SK-N-SH (cell line): ENCODE measurements around the gene GPER1. TPM values are rescaled to one million over a fixed set of nuclear protein-coding genes. Genes with fewer than 3 reads are reported as not detected.

ENCODE experiments used
- CTCF ChIA-PET: fragments of 300-600, 350-600 bp; formaldehyde crosslinking; extraction: SDS; loops from one replicate; lab custom pipeline; 2021; lab: Yijun Ruan, JAX
- POLR2A ChIA-PET: fragments of 350-600 bp; sonication (Branson Sonifier 250); formaldehyde crosslinking; extraction: SDS; loops from one replicate; lab custom pipeline; 2020; ENCODE audit warnings: antibody characterized with exemption, inconsistent platforms; lab: Yijun Ruan, JAX
- DNase-seq: peaks from one replicate; pipeline ENCODE4 v3.0.0; 2012
- H2AFZ ChIP-seq: fragments of 200-600 bp; sonication (generic); 2 replicates; pipeline ENCODE4 v1.8.1; 2016; ENCODE audit warnings: antibody characterized with exemption, mild to moderate bottlenecking, low read depth
- H3F3A ChIP-seq: fragments of 200-600 bp; sonication (generic); replicated peaks from 2 replicates; pipeline ENCODE3; 2016; ENCODE audit warnings: antibody characterized with exemption, mild to moderate bottlenecking; ENCODE audit not compliant: insufficient read depth
- H3K27ac ChIP-seq, 2 experiments: fragments of 200-500 bp in 1 of 2; fragments of 200-600 bp in 1 of 2; sonication (Bioruptor generic) in 1 of 2; sonication (generic), shearing (Covaris generic) in 1 of 2; 2 replicates each; pipeline versions ENCODE4 v1.5.1 to v1.6.1; 2014 to 2016; ENCODE audit warnings: low read depth in 2 of 2, inconsistent platforms in 1 of 2, low read length in 1 of 2, mild to moderate bottlenecking in 1 of 2, mixed read lengths in 1 of 2
- H3K27me3 ChIP-seq: fragments of 200-600 bp; sonication (generic), shearing (Covaris generic); 2 replicates; pipeline ENCODE4 v1.6.1; 2016; ENCODE audit warnings: mixed run types; ENCODE audit not compliant: insufficient read depth
- H3K36me3 ChIP-seq, 2 experiments: fragments of 200-500 bp in 1 of 2; fragments of 200-600 bp in 1 of 2; sonication (Bioruptor generic) in 1 of 2; sonication (generic) in 1 of 2; replicated peaks in 1 of 2; 2 replicates each; pipeline versions ENCODE3 to v1.5.1; 2014 to 2016; ENCODE audit warnings: low read length in 1 of 2, mild to moderate bottlenecking in 1 of 2; ENCODE audit not compliant: insufficient read depth in 2 of 2, control insufficient read depth in 1 of 2
- H3K4me1 ChIP-seq, 2 experiments: fragments of 200-500 bp in 1 of 2; fragments of 200-600 bp in 1 of 2; sonication (Bioruptor generic) in 1 of 2; sonication (generic), shearing (Covaris generic) in 1 of 2; 2 replicates each; pipeline versions ENCODE4 v1.5.1 to v1.6.1; 2014 to 2016; ENCODE audit warnings: low read depth in 1 of 2, low read length in 1 of 2, mixed run types in 1 of 2; ENCODE audit not compliant: insufficient read depth in 2 of 2, control insufficient read depth in 1 of 2
- H3K4me2 ChIP-seq: fragments of 200-600 bp; sonication (generic), shearing (Covaris generic); 2 replicates; pipeline ENCODE4 v1.6.1; 2017; ENCODE audit warnings: mixed run types
- H3K4me3 ChIP-seq, 2 experiments: fragments of 200-500 bp in 1 of 2; fragments of 200-600 bp in 1 of 2; sonication (Bioruptor generic) in 1 of 2; sonication (generic), shearing (Covaris generic) in 1 of 2; 2 replicates each; pipeline versions ENCODE4 v1.5.1 to v1.8.1; 2014 to 2016; ENCODE audit warnings: low read depth in 2 of 2, inconsistent platforms in 1 of 2, low read length in 1 of 2, mild to moderate bottlenecking in 1 of 2, mixed read lengths in 1 of 2, moderate library complexity in 1 of 2
- H3K79me2 ChIP-seq: fragments of 200-600 bp; sonication (generic); 2 replicates; pipeline ENCODE4 v1.8.1; 2017; ENCODE audit warnings: mild to moderate bottlenecking; ENCODE audit not compliant: insufficient read depth
- H3K9ac ChIP-seq: fragments of 200-600 bp; sonication (generic); 2 replicates; pipeline ENCODE4 v1.6.1; 2017; ENCODE audit warnings: mixed run types
- H3K9me2 ChIP-seq: fragments of 200-600 bp; sonication (generic); 2 replicates; pipeline ENCODE4 v1.6.1; 2017; ENCODE audit warnings: mixed run types
- H3K9me3 ChIP-seq: fragments of 200-600 bp; sonication (generic); 2 replicates; pipeline ENCODE4 v1.6.1; 2017; ENCODE audit warnings: mixed run types, mild to moderate bottlenecking, moderate library complexity
- H4K20me1 ChIP-seq: fragments of 200-600 bp; sonication (generic); 2 replicates; pipeline ENCODE4 v1.6.1; 2017; ENCODE audit warnings: mild to moderate bottlenecking, mixed run types; ENCODE audit not compliant: insufficient read depth
- CHD2 ChIP-seq: fragments of 150-350 bp; IDR thresholded peaks from 2 replicates; pipeline ENCODE4 v1.6.1; 2018; ENCODE audit warnings: low read length; ENCODE audit not compliant: partially characterized antibody
- CTCF ChIP-seq: fragments of 200-600 bp; sonication (generic); IDR thresholded peaks from 2 replicates; pipeline ENCODE4 v1.6.1; 2017; ENCODE audit warnings: antibody characterized with exemption, mild to moderate bottlenecking, moderate library complexity
- ELF1 ChIP-seq: IDR thresholded peaks from 2 replicates; pipeline ENCODE4 v1.4.0; 2012
- EP300 ChIP-seq, 2 experiments: IDR thresholded peaks; 2 replicates each; pipeline versions ENCODE4 v1.4.0 to v1.6.1; 2012; ENCODE audit warnings: borderline replicate concordance in 1 of 2, low read depth in 1 of 2, low read length in 1 of 2
- FOSL2 ChIP-seq: IDR thresholded peaks from 2 replicates; pipeline ENCODE4 v1.4.0; 2012; ENCODE audit warnings: low read depth, mild to moderate bottlenecking, moderate library complexity, borderline replicate concordance
- FOXJ3 ChIP-seq: sonication (generic); formaldehyde crosslinking; IDR thresholded peaks from 2 replicates; pipeline ENCODE4 v1.5.1; 2020; ENCODE audit warnings: mild to moderate bottlenecking, missing genetic modification reagents
- FOXM1 ChIP-seq: IDR thresholded peaks from 2 replicates; pipeline ENCODE4 v1.4.0; 2012; ENCODE audit warnings: low read depth, mild to moderate bottlenecking
- GABPA ChIP-seq: IDR thresholded peaks from 2 replicates; pipeline ENCODE4 v1.4.0; 2012; ENCODE audit warnings: low read depth, mild to moderate bottlenecking
- GATA2 ChIP-seq: sonication (generic); formaldehyde crosslinking; IDR thresholded peaks from 2 replicates; pipeline ENCODE4 v1.5.0; 2020; ENCODE audit warnings: mild to moderate bottlenecking, missing genetic modification reagents
- MEF2A ChIP-seq: IDR thresholded peaks from 2 replicates; pipeline ENCODE4 v1.4.0; 2012; ENCODE audit warnings: low read depth, borderline replicate concordance
- NFIC ChIP-seq: IDR thresholded peaks from 2 replicates; pipeline ENCODE4 v1.4.0; 2012; ENCODE audit warnings: borderline replicate concordance
- PBX3 ChIP-seq: IDR thresholded peaks from 2 replicates; pipeline ENCODE4; 2012
- RAD21 ChIP-seq: IDR thresholded peaks from 2 replicates; pipeline ENCODE4 v1.6.1; 2012; ENCODE audit warnings: mild to moderate bottlenecking, low read length
- RCOR1 ChIP-seq: fragments of 150-350 bp; IDR thresholded peaks from 2 replicates; pipeline ENCODE4 v1.6.1; 2017; ENCODE audit warnings: antibody characterized with exemption, low read length
- REST ChIP-seq: IDR thresholded peaks from 2 replicates; pipeline ENCODE4 v1.6.1; 2012; ENCODE audit warnings: mild to moderate bottlenecking, low read depth, low read length, moderate library complexity
- RFX5 ChIP-seq: IDR thresholded peaks from 2 replicates; pipeline ENCODE4 v1.6.1; 2012; ENCODE audit warnings: mild to moderate bottlenecking, improper control_type of control experiment, low read length
- RXRA ChIP-seq: IDR thresholded peaks from 2 replicates; pipeline ENCODE4 v1.4.0; 2012; ENCODE audit warnings: low read depth, mild to moderate bottlenecking, borderline replicate concordance
- SIN3A ChIP-seq: IDR thresholded peaks from 2 replicates; pipeline ENCODE4 v1.6.1; 2012; ENCODE audit warnings: low read depth, mild to moderate bottlenecking, low read length, moderate library complexity, borderline replicate concordance
- SMC3 ChIP-seq: IDR thresholded peaks from 2 replicates; pipeline ENCODE4 v1.6.1; 2012; ENCODE audit warnings: low read depth, low read length, improper control_type of control experiment
- TCF12 ChIP-seq: IDR thresholded peaks from 2 replicates; pipeline ENCODE4 v1.4.0; 2012
- TEAD4 ChIP-seq: IDR thresholded peaks from 2 replicates; pipeline ENCODE4 v1.4.0; 2012; ENCODE audit warnings: mild to moderate bottlenecking, borderline replicate concordance; ENCODE audit not compliant: insufficient read depth
- USF2 ChIP-seq: fragments of 150-350 bp; IDR thresholded peaks from 2 replicates; pipeline ENCODE4 v1.6.1; 2017; ENCODE audit warnings: antibody characterized with exemption, low read length, low read depth, borderline replicate concordance
- WGBS: methylation state at CpG from one replicate; pipeline ENCODE4 v1.1.6; 2017; ENCODE audit warnings: low lambda C conversion rate; 5-methylcytosine and 5-hydroxymethylcytosine counted together
- polyA plus RNA-seq, 3 experiments: library from polyadenylated mRNA; depleted of rRNA; stranded (reverse); fragments of >200 nt; gene quantifications; 2 replicates each; pipeline ENCODE4 v1.2.3, GENCODE V29; 2012

The GPER1 gene
- polyA plus RNA-seq, 1 of the 3 experiments (the other 2 are of a cell fraction): 6.4 TPM

GRCh38 chr7:1058311-1058710 lies 29.6 kb upstream of the GPER1 start:
- no peak for TF ChIP-seq FOXM1
- no peak for TF ChIP-seq NFIC
- TF ChIP-seq FOXJ3 (CRISPR knock-in tag): no peak
- TF ChIP-seq EP300 (IDR thresholded peaks at IDR 0.05; ENCODE audit: borderline replicate concordance in 1 of 2, low read depth in 1 of 2, low read length in 1 of 2): no peak
- no peak for TF ChIP-seq PBX3
- TF ChIP-seq CTCF: no peak
- TF ChIP-seq GABPA: no peak
- no peak overlapping the region for H3K4me2 ChIP-seq
- no peaks in the 10 kb centered on the region; the same call in 1 of the 2 replicates for H3K79me2 ChIP-seq
- H3K36me3 ChIP-seq: peaks cover 0 to 3% of the 10 kb centered on the region in 2 experiments
- H3F3A ChIP-seq: no peaks in the 10 kb centered on the region
- WGBS: 92% methylated on average over 13 of the region's 13 CpGs
- no peaks in the 10 kb centered on the region for H3K27me3 ChIP-seq
- H3K9ac ChIP-seq: no peak overlapping the region
- H3K9me2 ChIP-seq: no peaks in the 10 kb centered on the region
- ChIA-PET POLR2A (no interaction called here), CTCF (interaction anchor here (0.6 to 27.8 kb wide), 6 partner anchors 11 to 70 kb away, joined by 3 to 756 read pairs (median 6); partner anchors contain the start of gene GPR146)
- peaks cover 0 to 34% of the 10 kb centered on the region in 2 experiments; a peak in 1 of 4 replicates for H3K4me1 ChIP-seq
- no peak overlapping the region for H2AFZ ChIP-seq
- DNase-seq: no peak
- H3K9me3 ChIP-seq: no peaks in the 10 kb centered on the region
- peaks cover 13% of the 10 kb centered on the region; the same call in 1 of the 2 replicates for H4K20me1 ChIP-seq
- H3K27ac ChIP-seq: no peak overlapping the region
- H3K4me3 ChIP-seq: no peak overlapping the region

- POLR2A ChIA-PET: no interaction called here
- WGBS: 96% methylated on average over 10 of the region's 10 CpGs
- peaks cover 13% of the 10 kb centered on the region; the same call in 1 of the 2 replicates for H4K20me1 ChIP-seq
- no peaks in the 10 kb centered on the region for H3K9me2 ChIP-seq
- no peak overlapping the region for H3K9ac ChIP-seq
- H3K27me3 ChIP-seq: no peaks in the 10 kb centered on the region
- H3K4me3 ChIP-seq: no peak overlapping the region
- no peak overlapping the region for H2AFZ ChIP-seq
- H3K4me1 ChIP-seq: peaks cover 0 to 34% of the 10 kb centered on the region in 2 experiments; a peak in 1 of 4 replicates
- CTCF ChIA-PET: interaction anchor here (0.6 to 27.8 kb wide), 6 partner anchors 11 to 70 kb away, joined by 3 to 756 read pairs (median 6); partner anchors contain the start of gene GPR146
- no peaks in the 10 kb centered on the region for H3F3A ChIP-seq
- peaks cover 0 to 3% of the 10 kb centered on the region in 2 experiments for H3K36me3 ChIP-seq
- H3K9me3 ChIP-seq: no peaks in the 10 kb centered on the region
- no peak overlapping the region for H3K27ac ChIP-seq
- no peak overlapping the region for H3K4me2 ChIP-seq
- no peak for DNase-seq
- H3K79me2 ChIP-seq: no peaks in the 10 kb centered on the region; the same call in 1 of the 2 replicates
- TF ChIP-seq SMC3 (no peak), SIN3A (no peak), FOSL2 (no peak), GABPA (no peak), GATA2 (CRISPR knock-in tag) (no peak), TCF12 (no peak), FOXJ3 (CRISPR knock-in tag) (no peak), RCOR1 (no peak), CHD2 (no peak), RFX5 (no peak), USF2 (no peak), TEAD4 (no peak), RXRA (no peak), MEF2A (no peak), REST (no peak), ELF1 (no peak), RAD21 (no peak)
These were observed 29.1 kb upstream of the GPER1 start for GRCh38 chr7:1058821-1059199.
